SK-N-SH (cell line): ENCODE measurements around the gene DHRS12.

ENCODE experiments used
- CHD2 ChIP-seq: fragments of 150-350 bp; IDR thresholded peaks from 2 replicates; pipeline ENCODE4 v1.6.1; 2018; ENCODE audit warnings: low read length; ENCODE audit not compliant: partially characterized antibody
- ELF1 ChIP-seq: IDR thresholded peaks from 2 replicates; pipeline ENCODE4 v1.4.0; 2012
- EZH2phosphoT487 ChIP-seq: fragments of 200-600 bp; sonication (generic); IDR thresholded peaks from 2 replicates; pipeline ENCODE4 v1.6.1; 2017; ENCODE audit warnings: low read depth, mixed run types, mild to moderate bottlenecking, antibody characterized with exemption, moderate library complexity, borderline replicate concordance
- FOSL2 ChIP-seq: IDR thresholded peaks from 2 replicates; pipeline ENCODE4 v1.4.0; 2012; ENCODE audit warnings: low read depth, mild to moderate bottlenecking, moderate library complexity, borderline replicate concordance
- FOXJ3 ChIP-seq: sonication (generic); formaldehyde crosslinking; IDR thresholded peaks from 2 replicates; pipeline ENCODE4 v1.5.1; 2020; ENCODE audit warnings: mild to moderate bottlenecking, missing genetic modification reagents
- GATA2 ChIP-seq: sonication (generic); formaldehyde crosslinking; IDR thresholded peaks from 2 replicates; pipeline ENCODE4 v1.5.0; 2020; ENCODE audit warnings: mild to moderate bottlenecking, missing genetic modification reagents
- JUND ChIP-seq: IDR thresholded peaks from 2 replicates; pipeline ENCODE4 v1.4.0; 2012
- SIN3A ChIP-seq: IDR thresholded peaks from 2 replicates; pipeline ENCODE4 v1.6.1; 2012; ENCODE audit warnings: low read depth, mild to moderate bottlenecking, low read length, moderate library complexity, borderline replicate concordance
- TEAD4 ChIP-seq: IDR thresholded peaks from 2 replicates; pipeline ENCODE4 v1.4.0; 2012; ENCODE audit warnings: mild to moderate bottlenecking, borderline replicate concordance; ENCODE audit not compliant: insufficient read depth
- USF1 ChIP-seq: IDR thresholded peaks from 2 replicates; pipeline ENCODE4 v1.4.0; 2012; ENCODE audit warnings: low read depth, borderline replicate concordance
- YY1 ChIP-seq: IDR thresholded peaks from 2 replicates; pipeline ENCODE4 v1.4.0; 2012; ENCODE audit warnings: low read depth, mild to moderate bottlenecking
- TF ChIP-seq, protein P1 (sequence below): fragments of 200-600 bp; sonication (generic); IDR thresholded peaks from 2 replicates; pipeline ENCODE4 v1.6.1; 2017; ENCODE audit warnings: antibody characterized with exemption, mild to moderate bottlenecking, moderate library complexity
- TF ChIP-seq, protein P2 (sequence below): IDR thresholded peaks from 2 replicates; pipeline ENCODE4; 2012

- TF ChIP-seq TEAD4 (no peak), EZH2phosphoT487 (no peak), CHD2 (no peak), SIN3A (no peak), FOXJ3 (CRISPR knock-in tag) (no peak), ELF1 (no peak), YY1 (no peak), JUND (no peak), FOSL2 (no peak), GATA2 (CRISPR knock-in tag) (no peak), USF1 (no peak)
- TF ChIP-seq, protein P1, sequence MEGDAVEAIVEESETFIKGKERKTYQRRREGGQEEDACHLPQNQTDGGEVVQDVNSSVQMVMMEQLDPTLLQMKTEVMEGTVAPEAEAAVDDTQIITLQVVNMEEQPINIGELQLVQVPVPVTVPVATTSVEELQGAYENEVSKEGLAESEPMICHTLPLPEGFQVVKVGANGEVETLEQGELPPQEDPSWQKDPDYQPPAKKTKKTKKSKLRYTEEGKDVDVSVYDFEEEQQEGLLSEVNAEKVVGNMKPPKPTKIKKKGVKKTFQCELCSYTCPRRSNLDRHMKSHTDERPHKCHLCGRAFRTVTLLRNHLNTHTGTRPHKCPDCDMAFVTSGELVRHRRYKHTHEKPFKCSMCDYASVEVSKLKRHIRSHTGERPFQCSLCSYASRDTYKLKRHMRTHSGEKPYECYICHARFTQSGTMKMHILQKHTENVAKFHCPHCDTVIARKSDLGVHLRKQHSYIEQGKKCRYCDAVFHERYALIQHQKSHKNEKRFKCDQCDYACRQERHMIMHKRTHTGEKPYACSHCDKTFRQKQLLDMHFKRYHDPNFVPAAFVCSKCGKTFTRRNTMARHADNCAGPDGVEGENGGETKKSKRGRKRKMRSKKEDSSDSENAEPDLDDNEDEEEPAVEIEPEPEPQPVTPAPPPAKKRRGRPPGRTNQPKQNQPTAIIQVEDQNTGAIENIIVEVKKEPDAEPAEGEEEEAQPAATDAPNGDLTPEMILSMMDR, result no peak
- TF ChIP-seq, protein P2, sequence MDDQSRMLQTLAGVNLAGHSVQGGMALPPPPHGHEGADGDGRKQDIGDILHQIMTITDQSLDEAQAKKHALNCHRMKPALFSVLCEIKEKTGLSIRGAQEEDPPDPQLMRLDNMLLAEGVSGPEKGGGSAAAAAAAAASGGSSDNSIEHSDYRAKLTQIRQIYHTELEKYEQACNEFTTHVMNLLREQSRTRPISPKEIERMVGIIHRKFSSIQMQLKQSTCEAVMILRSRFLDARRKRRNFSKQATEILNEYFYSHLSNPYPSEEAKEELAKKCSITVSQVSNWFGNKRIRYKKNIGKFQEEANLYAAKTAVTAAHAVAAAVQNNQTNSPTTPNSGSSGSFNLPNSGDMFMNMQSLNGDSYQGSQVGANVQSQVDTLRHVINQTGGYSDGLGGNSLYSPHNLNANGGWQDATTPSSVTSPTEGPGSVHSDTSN, result no peak
Observed at GRCh38 chr13:51807041-51807440, 3.1 kb upstream of the DHRS12 start.
